ENCODE results near the gene IKZF3.

Gene IKZF3

GRCh38 chr17:39814497-39814896, 49.6 kb downstream of the IKZF3 start:
- no peak for DNase-seq (ENCODE audit: low read depth)

GRCh38 chr17:39813631-39814030, 50.5 kb downstream of the IKZF3 start:
- DNase-seq (ENCODE audit: low read depth), result peak; percentile 43

GRCh38 chr17:39812466-39812865, 51.6 kb downstream of the IKZF3 start:
- DNase-seq (ENCODE audit: low read depth), result no peak

- DNase-seq (ENCODE audit: low read depth), result no peak
Measured at GRCh38 chr17:39810939-39811728, 53.0 kb downstream of the IKZF3 start.

GRCh38 chr17:39809221-39809620, 54.9 kb downstream of the IKZF3 start:
- no peak for DNase-seq (ENCODE audit: low read depth)

- no peak for DNase-seq (ENCODE audit: low read depth)
Measured at GRCh38 chr17:39808409-39808997, 55.6 kb downstream of the IKZF3 start.

GRCh38 chr17:39804839-39805238, 59.3 kb downstream of the IKZF3 start:
- no peak for DNase-seq (ENCODE audit: low read depth)

GRCh38 chr17:39801055-39801454, 63.1 kb downstream of the IKZF3 start:
- no peak for DNase-seq (ENCODE audit: low read depth)

- no peak for DNase-seq (ENCODE audit: low read depth)
Measured at GRCh38 chr17:39800540-39800939, 63.6 kb downstream of the IKZF3 start.

- DNase-seq (ENCODE audit: low read depth), result no peak
Measured at GRCh38 chr17:39799395-39799794, 64.7 kb downstream of the IKZF3 start.

GRCh38 chr17:39794249-39794970, 69.7 kb downstream of the IKZF3 start:
- DNase-seq (ENCODE audit: low read depth), result no peak

GRCh38 chr17:39793301-39793872, 70.7 kb downstream of the IKZF3 start:
- no peak for DNase-seq (ENCODE audit: low read depth)

GRCh38 chr17:39792526-39793221, 71.4 kb downstream of the IKZF3 start:
- DNase-seq (ENCODE audit: low read depth), result no peak

GRCh38 chr17:39791111-39791992, 72.8 kb downstream of the IKZF3 start:
- DNase-seq (ENCODE audit: low read depth), result no peak

- DNase-seq (ENCODE audit: low read depth), result no peak
Measured at GRCh38 chr17:39787743-39788484, 76.2 kb downstream of the IKZF3 start.

- no peak for DNase-seq (ENCODE audit: low read depth)
Measured at GRCh38 chr17:39787041-39787440, 77.1 kb downstream of the IKZF3 start.

GRCh38 chr17:39782980-39783379, 81.1 kb downstream of the IKZF3 start:
- no peak for DNase-seq (ENCODE audit: low read depth)

GRCh38 chr17:39782481-39782880, 81.6 kb downstream of the IKZF3 start:
- DNase-seq (ENCODE audit: low read depth), result no peak

GRCh38 chr17:39781861-39782213, 82.3 kb downstream of the IKZF3 start:
- DNase-seq (ENCODE audit: low read depth), result no peak

GRCh38 chr17:39781031-39781860, 82.9 kb downstream of the IKZF3 start:
- no peak for DNase-seq (ENCODE audit: low read depth)

All from activated T-cell treated with anti-CD3 and anti-CD28 coated beads for 48 hours (primary cell).